HG03378 (cell line): ENCODE data around the gene KLHDC8A.

ENCODE experiments used
- ATAC-seq: cut with Tn5 transposase; IDR thresholded peaks from one replicate; pipeline ENCODE4 v1.9.1; 2021; ENCODE audit warnings: mild to moderate bottlenecking, moderate library complexity; ENCODE audit not compliant: unreplicated experiment

The KLHDC8A gene

DNA sequence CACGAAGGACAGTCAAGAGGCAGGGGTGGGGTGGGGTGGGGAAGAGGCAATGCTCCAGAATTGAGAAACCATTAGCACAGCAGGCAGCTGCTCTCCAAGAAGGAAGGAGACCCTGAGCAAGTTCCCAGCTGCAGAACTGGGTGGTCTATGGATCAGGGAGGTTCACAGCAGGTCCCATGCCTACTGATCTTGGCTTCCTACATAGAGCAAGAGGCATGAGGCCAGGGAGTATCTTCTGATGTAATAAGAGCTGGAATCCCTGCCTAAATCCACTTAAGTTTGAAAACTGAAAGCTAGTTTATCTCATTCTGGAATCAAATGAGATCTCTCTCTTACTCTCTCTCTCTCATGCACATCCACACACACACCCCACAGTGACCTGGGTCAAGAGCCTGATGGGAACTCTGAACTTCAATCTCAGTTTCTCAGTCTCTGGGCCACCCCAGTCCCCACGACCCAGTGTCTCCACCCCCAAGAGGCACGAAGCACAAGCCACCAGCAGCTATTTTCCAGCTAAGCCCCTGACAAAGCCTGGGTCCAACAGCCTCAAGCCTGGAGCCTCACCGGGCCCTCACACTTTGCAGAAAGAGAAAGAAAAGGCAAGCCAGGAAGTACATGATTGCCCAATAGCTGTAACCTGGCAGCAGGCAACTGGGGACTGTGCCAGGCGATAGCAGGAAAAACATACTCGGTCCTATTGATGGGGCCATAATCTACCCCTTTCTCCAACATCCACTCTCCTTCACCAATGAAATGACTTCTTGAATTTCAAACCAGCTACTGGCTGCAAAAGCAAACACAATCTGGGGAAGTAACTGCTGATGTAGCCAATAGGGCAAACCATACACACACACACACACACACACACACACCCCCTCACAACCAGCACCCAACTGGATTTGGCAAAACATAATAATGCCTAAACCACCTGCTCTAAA, 37.4 kb downstream of the KLHDC8A start:
- no peak for ATAC-seq

DNA sequence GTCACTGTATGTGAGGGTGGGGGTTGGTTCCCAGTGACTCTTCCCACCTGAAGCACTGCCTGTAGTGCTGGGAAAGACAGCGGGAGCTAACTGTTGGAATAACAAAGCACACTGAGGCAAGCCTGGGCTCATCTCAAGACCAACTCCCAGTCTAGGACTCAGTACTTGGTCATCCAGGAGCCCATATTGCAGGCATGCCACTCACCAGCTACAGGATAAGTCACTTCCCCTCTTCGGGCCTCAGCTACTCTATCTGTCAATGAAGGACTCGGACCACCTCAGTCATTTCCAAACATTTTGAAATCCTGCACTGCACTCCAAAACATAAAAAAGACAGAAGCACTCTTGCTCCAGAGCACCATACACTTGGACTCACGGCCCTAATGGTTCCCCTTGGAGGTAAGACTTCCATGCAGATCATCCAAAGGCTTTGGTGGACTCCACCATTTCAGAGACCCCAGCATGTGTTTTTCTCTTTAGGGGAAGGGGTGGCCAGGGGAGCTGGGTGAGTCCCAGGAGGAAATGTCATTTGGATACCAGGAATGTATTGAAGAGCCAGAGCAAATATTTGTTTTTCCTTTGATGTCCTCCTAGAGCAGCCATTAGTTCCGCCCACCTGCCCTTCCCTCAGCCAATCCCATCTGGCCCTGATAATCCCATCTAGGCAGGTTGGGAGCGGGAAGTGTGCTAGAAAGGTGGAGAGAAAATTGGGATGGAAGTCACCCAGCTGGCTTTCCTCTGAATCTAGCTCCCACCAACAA, 38.3 kb downstream of the KLHDC8A start:
- no peak for ATAC-seq

DNA sequence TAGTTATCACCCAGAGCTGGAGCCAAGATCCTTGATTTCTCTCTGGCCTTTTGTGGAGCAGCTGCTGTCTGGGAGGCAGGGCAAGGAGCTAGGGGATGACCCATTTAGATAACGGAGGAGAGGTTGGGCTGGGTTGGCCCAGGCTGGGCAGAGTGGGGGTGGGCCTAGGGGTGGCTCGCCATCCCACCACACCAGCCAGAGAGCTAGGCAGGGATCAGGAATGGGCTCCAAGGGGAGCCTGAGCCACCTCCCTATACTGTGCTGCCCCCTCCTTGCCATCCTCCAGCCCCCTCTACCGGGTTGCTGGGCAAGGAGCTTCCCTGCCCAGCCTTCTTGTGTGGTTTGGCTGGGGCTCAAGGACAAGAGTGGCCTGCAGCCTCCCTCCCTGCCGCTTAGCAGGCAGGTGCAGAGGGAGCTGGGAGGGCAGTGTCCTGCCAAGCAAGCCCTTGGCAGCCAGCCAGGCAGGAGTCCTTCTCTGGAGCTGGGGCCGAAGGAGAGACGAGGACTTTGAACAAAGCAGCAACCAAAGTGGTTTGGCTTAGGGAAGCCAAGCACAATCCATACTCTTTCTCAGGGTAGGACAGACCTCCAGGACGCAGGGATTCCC, 39.3 kb downstream of the KLHDC8A start:
- ATAC-seq: no peak

DNA sequence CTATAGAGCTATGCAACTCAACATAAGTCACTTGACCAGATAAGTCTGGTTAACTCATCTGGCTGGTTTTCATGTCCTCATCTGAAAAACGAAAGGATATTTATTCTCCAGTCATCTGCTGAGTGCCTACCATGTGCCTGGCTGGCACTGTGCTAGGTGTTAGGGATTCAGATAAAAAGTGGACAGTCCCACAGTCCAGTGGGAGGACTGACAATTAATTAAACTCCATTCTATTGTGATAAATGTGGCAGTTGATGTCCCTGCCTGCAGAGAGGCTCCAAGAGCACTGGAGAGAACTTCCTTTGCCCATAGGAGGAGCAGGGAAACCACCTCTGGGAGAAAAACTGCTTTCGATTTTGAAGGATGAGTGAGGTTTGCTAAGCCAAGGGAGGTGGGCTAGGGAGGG, 40.6 kb downstream of the KLHDC8A start:
- ATAC-seq: no peak

DNA sequence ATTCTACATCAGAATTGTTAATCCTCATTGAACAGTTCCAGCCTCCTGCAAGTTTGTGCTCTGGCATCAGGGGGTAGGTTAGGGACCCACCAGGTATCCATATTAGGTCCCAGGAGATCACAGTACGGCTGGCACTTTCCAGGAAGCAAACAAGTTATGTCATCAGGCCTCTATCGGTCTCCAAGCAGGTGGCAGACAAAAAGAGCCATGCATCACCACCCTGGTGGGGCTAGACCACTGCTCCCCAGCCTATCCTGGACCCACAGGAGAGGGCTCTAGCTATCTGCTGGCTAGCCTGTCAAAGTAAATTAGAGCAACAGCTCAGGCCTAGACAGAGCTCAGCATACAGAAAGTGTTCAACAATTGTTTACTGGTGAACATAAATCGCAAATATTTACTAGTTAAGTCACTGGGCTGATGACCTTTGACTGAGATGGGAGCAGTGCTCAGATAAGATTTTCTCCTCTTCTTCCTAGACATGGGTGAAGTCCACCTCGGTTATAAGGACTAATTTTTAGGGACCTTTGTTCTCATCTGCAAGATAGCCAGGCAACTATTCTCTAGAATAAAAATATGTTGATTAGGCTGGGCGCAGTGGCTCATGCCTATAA, 41.6 kb downstream of the KLHDC8A start:
- no peak for ATAC-seq

DNA sequence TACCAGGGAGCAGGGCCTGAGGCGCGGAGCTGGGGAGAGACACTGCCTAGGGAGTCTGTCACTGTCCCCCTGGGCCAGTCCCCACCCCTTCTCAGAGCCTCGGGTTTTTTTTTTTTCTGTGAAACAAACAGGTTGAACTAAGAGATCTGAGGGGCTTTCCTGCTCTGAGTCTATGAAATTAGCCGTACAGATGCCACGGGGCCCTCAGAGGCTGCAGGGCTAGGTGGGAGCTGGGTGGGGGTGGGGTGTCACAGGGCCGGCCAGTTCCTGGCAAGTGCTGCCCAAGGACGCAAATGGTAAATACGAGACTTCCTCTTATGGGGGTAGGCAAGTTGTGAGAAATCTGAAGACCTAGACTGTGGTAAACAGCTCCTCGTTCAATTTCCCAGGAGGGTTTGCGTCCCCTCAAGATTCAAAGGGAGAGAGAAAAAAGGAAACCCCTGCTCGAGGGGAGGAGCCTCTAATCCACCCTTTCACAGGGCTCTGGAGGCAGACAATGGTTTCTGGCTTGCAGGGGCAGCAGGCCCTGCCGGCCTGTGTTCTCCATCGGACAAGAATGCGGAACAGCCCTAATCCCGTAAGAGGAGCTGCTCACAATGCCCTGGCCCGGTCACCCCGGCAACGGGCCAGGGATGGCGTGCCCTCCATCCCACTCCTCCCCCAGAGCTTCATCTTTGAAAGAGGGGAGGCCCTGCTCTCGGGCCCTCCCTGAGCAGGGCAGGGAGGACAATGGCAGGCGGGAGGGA, 43.0 kb downstream of the KLHDC8A start:
- ATAC-seq: no peak

DNA sequence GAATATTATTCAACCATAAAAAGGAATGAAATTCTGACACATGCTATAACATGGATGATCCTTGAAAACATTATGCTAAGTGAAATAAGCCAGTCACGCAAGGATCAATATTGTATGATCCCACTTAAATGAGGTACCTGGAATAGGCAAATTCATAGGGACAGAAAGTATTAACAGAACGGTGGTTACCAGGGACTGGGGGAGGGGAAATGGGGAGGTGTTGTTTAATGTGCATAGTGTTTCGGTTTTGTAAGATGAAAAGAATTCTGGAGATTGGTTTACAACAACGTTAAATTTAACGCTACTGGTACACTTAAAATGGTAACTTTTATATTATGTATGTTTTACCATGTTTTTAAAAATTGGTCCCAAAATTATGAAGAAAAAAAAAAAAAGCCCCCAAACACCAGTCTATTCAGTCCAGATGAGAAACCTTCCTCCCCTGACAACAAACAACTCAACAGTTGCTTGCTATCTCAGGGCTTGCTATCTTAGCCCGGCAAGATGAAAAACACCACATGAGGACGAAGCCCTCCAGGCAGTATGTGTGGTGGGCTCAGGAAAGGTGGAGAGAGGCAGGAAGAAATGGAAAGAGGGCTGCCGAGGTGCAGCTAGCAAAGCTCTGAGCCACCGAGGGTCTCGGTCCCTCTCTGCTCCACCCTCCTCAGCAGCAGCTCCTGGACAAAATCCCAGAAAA, 43.7 kb downstream of the KLHDC8A start:
- ATAC-seq: no peak

DNA sequence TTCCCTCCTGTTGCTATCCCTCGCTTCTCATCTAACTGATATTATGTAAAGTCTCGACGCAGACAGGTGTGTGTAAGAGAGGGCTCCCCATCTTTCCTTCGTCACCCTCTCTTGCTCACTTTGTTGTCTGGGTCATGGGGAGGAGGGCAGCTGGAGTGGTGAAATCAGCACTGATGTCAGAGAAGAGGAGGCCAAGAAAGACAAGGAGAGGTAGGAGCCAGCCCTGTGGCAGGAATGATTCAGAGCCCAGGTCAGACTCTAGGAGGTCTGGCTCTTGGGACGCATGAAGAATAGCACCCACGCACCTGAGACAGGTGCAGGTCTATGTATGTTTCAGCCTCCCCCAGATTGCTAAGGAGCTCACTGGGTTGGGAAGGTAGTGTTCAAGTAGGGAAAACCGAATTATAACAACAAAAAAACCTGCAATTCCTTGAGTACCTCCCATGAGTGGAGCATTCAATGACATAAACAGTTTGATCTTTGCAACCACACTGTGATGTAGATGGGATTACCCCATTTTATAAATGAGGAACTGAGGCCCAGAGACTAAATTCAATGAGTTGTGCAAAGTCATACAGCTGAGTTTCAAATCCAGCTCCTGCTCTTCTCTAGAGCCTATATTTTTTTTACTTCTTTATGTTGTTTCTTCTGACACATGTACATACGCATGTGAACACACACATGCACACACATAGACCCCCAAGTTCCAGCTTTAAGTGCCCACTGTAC, 45.6 kb downstream of the KLHDC8A start:
- no peak for ATAC-seq

DNA sequence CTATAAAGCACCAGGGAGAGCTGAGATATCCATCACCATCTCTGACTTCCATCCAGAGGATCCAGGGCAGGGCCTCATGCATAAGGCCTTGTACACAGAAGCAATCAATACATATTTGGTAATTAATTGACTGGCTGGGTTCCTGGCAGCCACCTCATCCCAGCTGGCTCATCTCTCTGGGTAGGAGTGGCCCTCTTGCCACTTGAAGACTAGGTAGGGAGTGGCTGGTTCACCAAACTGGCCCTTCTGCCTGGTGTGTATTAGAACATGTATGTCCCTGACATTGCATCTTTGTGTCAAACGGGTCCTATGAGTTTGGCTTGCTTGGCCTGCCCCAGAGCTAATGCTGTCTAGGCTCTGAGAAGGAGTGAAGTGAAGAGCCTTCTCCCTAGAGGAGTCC, 47.0 kb downstream of the KLHDC8A start:
- no peak for ATAC-seq

DNA sequence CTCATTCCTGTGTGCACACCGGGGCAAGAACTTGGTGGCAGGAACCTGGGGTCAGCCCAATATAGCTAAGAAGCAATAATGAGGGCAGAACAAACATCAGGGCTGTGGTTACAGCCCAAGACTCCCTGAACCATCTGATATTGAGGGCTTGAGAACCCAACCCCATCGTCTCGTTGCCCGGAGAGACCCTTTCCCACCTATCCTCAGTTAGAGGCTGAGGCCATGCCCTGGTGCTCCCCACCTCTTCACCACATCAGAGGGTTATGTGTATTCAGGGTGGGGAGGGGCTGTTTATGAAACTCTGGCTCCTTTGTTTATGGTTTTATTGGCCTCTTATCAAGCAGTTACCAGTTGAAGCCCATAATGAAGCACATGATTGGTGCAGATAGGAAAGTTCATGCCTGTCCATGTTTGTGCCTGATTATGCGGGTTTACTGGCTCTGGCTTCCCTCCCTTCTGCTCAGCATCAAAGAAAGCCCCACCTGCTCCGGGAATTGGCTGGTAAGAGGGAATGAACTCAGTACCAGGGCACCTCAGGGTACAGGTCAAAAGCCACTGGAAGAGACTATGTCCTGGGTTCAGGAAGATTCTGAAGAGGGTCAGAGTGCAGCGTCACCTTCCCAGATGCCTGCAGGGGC, 49.7 kb downstream of the KLHDC8A start:
- ATAC-seq: no peak

DNA sequence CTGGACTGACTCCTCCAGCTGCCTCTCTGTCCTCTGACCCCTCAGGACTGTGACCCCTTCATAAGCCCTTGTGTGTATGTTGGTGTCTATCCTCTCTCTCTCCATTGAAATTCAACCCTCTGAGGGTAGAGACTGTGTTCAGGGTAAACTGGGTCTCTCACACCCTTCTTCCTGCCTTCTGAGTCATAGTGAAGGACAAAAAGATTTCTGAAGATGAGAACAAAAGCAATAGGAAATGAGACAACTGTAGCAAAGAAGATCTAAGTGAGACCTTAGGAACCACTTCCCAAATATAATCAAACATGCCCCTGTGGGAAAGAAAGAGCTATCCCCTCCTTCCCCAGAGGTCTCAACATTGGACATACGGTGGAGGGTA, 52.0 kb downstream of the KLHDC8A start:
- ATAC-seq: no peak

DNA sequence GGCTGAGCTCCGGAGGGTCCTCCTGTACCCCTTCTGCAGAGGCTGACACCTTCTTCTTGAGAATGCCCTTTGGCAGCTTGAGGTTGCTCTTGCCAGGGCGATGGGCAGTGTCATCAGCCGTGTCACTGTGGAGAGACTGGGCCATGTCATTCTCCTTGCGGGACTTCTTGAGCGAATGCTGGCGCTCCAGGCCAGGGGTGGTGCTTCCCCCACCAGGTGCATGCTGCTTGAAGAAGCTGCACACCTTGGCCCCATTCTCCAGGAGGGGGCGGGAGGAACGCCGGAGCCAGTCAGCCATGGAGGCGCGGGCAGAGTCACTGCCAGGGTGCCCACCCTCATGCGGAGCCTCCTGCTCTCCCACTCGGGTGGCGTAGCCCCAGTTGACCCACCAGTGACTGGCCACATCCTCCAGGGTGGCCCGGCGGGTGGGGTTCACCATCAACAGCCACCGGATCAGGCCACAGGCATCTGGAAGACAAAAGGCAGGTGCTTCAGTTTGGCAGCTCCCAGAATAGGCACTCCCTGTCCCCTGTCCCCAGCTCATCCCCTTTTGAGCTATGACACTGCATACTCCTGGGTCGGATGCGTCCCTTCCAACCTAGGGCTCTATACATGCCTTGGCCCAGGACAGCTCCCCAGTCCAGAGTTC, 52.6 kb downstream of the KLHDC8A start:
- ATAC-seq: no peak

DNA sequence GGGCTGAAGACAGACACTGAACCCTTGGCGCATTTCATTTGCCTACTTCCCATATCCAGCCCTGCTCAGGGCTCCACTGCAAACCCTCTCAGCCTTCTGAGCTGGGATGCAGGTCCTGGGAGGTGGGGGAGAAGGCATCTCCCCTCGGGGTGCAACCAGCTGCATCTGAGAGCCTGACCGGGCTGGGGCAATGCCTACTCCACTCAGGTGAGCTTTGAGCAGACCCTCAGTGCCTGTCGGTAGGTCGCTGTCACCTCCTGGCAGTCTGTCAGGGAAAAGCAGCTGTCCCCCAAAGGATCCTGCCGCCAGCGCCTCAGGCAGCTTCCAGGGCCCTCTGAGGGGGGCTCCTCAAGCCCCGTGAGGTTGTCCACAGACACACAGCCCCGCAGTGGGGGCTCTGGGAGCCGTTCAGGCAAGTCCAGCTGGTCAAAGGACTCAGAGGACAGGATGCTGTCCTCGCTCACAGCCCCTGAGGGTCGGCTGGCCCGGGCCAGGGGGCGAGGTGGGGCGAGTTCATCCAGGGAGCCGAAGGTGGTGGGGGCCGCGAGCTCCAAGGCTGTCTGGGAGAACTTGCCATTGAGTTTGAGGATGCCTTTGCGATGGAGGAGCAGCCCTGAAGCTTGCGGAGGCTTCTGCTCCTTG, 53.4 kb downstream of the KLHDC8A start:
- no peak for ATAC-seq

DNA sequence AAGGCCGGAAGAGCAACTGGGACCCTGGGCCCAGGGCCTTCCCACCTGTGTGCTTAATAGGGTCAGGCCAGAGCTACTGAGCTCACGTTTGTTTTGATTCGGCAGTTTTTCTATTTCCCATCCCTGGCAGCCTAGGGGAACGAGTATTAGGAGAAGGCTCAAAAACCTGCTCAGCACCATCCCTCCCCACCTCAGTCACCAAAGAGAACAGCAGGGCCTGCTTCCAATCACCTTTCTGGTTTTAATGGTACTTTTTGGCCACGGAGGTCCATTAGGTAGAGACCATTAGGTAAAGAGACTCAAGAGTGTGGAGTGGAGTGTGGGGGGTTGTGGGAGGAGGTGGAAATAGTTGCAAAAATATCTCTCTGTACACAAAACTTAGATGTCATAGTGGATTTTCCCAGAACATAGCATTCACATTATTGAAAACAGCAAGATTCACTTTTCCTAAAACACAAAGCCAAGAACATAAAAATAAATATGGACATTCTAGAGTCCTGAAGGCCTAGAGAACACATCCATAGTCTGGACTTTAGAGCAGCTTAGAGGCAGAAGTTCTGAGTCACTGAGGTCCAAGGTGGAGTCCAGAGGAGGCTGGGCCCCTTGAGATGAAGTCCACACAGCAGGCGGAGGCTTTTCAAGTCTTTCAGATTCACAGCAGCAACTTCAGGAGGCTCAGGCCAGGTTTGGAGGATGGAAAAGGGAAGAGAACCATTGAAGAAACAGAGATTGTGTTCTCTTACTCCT, 54.7 kb downstream of the KLHDC8A start:
- ATAC-seq: no peak

DNA sequence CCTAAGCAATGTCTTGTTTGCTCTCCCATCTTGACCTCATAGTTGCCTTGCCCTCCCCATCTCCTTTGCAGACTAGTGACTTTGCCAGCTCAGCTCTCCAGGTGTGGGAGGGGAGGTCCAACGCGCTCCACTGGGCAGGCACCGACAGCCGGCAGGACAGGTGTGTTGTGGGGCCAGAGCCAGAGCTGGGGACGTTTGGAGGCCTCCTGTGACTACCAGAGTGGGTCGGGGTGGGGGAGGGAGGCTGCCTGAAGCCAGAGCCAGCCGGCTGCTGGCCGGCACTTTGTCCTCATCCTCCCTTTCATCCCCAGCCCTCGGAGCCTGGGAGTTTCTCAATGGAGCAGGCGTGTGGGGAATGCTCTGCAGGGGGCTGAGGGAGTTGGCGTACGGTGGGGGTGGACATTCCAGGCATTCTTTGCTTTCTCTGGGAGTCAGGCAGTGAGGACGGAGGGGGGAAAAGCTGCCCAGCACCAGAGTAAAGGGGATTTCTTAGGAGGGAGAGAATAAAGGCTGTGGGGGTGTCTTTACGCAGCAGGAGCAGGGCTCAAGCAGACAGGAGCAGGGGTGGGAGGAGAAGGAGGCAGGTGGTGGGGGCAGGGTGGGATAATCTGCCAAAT, 55.4 kb downstream of the KLHDC8A start:
- no peak for ATAC-seq

DNA sequence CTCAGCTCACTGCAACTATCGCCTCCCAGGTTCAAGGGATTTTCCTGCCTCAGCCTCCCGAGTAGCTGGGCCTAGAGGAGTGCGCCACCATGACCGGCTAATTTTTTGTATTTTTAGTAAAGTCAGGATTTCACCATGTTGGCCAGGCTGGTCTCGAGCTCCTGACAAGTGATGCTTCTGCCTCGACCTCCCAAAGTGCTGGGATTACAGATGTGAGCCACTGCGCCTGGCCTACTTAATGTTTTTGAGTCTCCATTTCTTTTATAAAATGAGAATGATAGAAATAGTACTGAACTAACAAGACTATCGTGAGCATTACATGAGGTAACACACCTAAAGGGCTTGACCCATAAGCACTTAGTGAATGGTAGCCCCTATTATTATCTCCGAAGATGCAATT, 56.6 kb downstream of the KLHDC8A start:
- no peak for ATAC-seq
